ENCODE measurements around the gene COQ4.

COQ4 gene

GRCh38 chr9:128309551-128309950, 13.1 kb upstream of the COQ4 start:
- no peak for TF ChIP-seq CTCF (IDR thresholded peaks at IDR 0.05; ENCODE audit: extremely low read depth, missing control alignments)
- DNase-seq (ENCODE audit: low spot score) = no peak

- no peak for TF ChIP-seq CTCF (IDR thresholded peaks at IDR 0.05; ENCODE audit: extremely low read depth, missing control alignments)
- DNase-seq (ENCODE audit: low spot score) = no peak
Observed at GRCh38 chr9:128310461-128310860, 12.2 kb upstream of the COQ4 start.

GRCh38 chr9:128314697-128315096, 7.9 kb upstream of the COQ4 start:
- TF ChIP-seq CTCF (IDR thresholded peaks at IDR 0.05; ENCODE audit: extremely low read depth, missing control alignments) = no peak
- no peak for DNase-seq (ENCODE audit: low spot score)

- TF ChIP-seq CTCF (IDR thresholded peaks at IDR 0.05; ENCODE audit: extremely low read depth, missing control alignments) = no peak
- no peak for DNase-seq (ENCODE audit: low spot score)
Observed at GRCh38 chr9:128316421-128316820, 6.2 kb upstream of the COQ4 start.

GRCh38 chr9:128317629-128318028, 5.0 kb upstream of the COQ4 start:
- TF ChIP-seq CTCF (IDR thresholded peaks at IDR 0.05; ENCODE audit: extremely low read depth, missing control alignments) = no peak
- DNase-seq (ENCODE audit: low spot score) = no peak

GRCh38 chr9:128321343-128321742, 1.3 kb upstream of the COQ4 start:
- no peak for DNase-seq (ENCODE audit: low spot score)
- no peak for TF ChIP-seq CTCF (IDR thresholded peaks at IDR 0.05; ENCODE audit: extremely low read depth, missing control alignments)

- no peak for TF ChIP-seq CTCF (IDR thresholded peaks at IDR 0.05; ENCODE audit: extremely low read depth, missing control alignments)
- DNase-seq (ENCODE audit: low spot score) = no peak
Observed at GRCh38 chr9:128321879-128322403, 698 bp upstream of the COQ4 start.
